Rectal smooth muscle tissue (tissue), 1 donor: Measurements from ENCODE around the gene UGCG.
"Not testable (repeated sequence)": the region's sequence is repeated elsewhere in the genome, so short reads cannot be mapped to it uniquely, and the experiment has no call there.

Experiments used
- H3K27ac ChIP-seq: one replicate; pipeline ENCODE4 v1.7.0; 2013; ENCODE audit warnings: low read depth, low read length, inconsistent platforms
- H3K27me3 ChIP-seq: one replicate; pipeline ENCODE4 v1.7.0; 2013; ENCODE audit warnings: low read length; ENCODE audit not compliant: control insufficient read depth, insufficient read depth
- H3K36me3 ChIP-seq: one replicate; pipeline ENCODE4 v1.7.0; 2013; ENCODE audit warnings: low read length; ENCODE audit not compliant: control insufficient read depth, insufficient read depth
- H3K4me1 ChIP-seq: one replicate; pipeline ENCODE4 v1.7.0; 2013; ENCODE audit warnings: low read length; ENCODE audit not compliant: control insufficient read depth, insufficient read depth
- H3K4me3 ChIP-seq: one replicate; pipeline ENCODE4 v1.7.0; 2013; ENCODE audit warnings: low read length
- H3K9ac ChIP-seq: one replicate; pipeline ENCODE4 v1.7.0; 2013; ENCODE audit warnings: low read length

UGCG gene

DNA sequence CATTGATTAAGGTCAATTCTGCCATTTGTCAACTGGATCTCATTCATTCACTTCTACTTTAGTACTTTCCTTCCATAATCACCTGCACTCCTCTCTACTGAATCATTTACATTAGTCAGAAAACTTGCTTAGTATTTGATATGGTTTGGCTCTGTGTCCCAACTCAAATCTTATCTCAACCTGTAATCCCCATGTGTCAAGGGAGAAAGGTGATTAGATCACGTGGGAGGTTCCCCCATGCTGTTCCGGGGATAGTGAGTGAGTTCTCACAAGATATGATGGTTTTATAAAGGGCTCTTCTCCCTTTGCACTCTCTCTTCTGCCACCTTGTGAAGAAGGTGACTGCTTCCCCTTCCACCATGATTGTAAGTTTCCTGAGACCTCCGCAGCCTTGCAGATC lies 23.7 kb upstream of the UGCG start:
- Histone ChIP-seq H3K4me3 (no peak overlapping the region), H3K36me3 (no peaks in the 10 kb centered on the region), H3K4me1 (no peaks in the 10 kb centered on the region), H3K27me3 (no peaks in the 10 kb centered on the region), H3K27ac (no peak overlapping the region), H3K9ac (no peak overlapping the region)

DNA sequence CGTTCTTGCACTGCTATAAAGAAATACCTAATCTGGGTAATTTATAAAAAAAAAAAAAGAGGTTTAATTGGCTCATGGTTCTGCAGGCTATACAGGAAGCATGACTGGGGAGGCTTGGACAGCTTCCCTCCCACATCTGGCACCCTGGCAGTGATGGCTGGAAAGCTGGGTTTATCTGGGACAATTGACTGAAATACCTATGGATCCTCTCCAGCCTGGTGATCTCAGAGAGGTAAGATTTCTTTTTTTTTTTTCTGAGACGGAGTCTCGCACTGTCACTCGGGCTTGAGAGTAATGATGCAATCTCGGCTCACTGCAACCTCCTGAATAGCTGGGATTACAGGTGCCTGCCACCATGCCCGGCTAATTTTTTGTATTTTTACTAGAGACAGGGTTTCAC lies 22.7 kb upstream of the UGCG start:
- Histone ChIP-seq H3K4me3 (no peak overlapping the region), H3K27me3 (no peaks in the 10 kb centered on the region), H3K4me1 (no peaks in the 10 kb centered on the region), H3K27ac (no peak overlapping the region), H3K9ac (no peak overlapping the region), H3K36me3 (no peaks in the 10 kb centered on the region)

DNA sequence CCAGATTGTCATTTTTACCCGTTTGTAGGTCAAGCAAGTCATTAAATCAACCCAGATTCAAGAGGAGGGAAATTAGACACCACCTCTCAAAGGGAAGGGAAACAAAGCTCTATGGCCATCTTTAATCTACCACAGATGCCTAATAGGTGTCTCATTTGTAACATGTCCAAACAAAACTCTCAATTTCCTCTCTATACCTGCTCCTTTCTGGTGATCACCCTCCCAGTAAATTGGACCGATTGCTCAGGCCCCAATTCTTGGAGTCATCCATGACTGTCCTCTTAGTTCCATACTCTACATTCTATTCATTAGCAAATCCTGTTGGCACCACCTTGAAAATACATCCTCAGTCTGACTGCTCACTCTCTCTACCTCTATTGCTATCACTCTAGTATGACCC lies 22.1 kb upstream of the UGCG start:
- Histone ChIP-seq H3K27me3 (no peaks in the 10 kb centered on the region), H3K9ac (no peak overlapping the region), H3K27ac (no peak overlapping the region), H3K4me1 (no peaks in the 10 kb centered on the region), H3K4me3 (no peak overlapping the region), H3K36me3 (no peaks in the 10 kb centered on the region)

DNA sequence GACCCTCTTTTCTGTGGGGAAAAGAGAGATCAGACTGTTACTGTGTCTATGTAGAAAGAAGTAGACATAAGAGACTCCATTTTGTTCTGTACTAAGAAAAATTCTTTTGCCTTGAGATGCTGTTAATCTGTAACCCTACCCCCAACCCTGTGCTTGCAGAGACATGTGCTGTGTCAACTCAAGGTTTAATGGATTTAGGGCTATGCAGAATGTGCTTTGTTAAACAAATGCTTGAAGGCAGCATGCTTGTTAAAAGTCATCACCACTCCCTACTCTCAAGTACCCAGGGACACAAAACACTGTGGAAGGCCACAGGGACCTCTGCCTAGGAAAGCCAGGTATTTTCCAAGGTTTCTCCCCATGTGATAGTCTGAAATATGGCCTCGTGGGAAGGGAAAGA lies 21.3 kb upstream of the UGCG start:
- H3K4me3 ChIP-seq, H3K9ac ChIP-seq, H3K4me1 ChIP-seq, H3K36me3 ChIP-seq, H3K27me3 ChIP-seq, H3K27ac ChIP-seq: not testable (repeated sequence)

DNA sequence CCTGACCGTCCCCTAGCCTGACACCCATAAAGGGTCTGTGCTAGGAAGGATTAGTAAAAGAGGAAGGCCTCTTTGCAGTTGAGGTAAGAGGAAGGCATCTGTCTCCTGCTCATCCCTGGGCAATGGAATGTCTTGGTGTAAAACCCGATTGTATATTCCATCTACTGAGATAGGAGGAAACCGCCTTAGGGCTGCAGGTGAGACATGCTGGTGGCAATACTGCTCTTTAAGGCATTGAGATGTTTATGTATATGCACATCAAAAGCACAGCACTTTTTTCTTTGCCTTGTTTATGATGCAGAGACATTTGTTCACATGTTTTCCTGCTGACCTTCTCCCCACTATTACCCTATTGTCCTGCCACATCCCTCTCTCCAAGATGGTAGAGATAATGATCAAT lies 20.9 kb upstream of the UGCG start:
- H3K9ac ChIP-seq, H3K4me3 ChIP-seq, H3K27ac ChIP-seq, H3K36me3 ChIP-seq, H3K27me3 ChIP-seq, H3K4me1 ChIP-seq: not testable (repeated sequence)

DNA sequence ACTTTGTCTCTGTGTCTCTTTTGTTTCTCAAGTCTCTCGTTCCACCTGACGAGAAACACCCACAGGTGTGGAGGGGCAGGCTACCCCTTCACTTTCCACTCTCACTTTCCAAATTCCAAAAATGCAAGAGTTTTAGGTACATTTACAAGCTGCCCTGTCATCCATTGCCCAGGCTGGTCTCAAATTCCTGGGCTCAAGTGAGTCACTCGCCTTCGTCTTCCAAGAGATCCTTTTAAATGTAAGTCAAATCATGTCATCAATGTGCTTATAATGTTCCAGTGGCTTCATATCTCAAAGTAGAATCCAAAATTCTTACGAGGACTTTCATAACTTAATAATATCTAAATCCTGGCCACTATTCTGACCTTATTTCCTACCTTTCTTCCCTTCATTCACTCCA lies 20.4 kb upstream of the UGCG start:
- H3K27ac ChIP-seq, result no peak overlapping the region
- H3K36me3 ChIP-seq, result no peaks in the 10 kb centered on the region
- H3K4me1 ChIP-seq, result no peaks in the 10 kb centered on the region
- H3K27me3 ChIP-seq, result no peaks in the 10 kb centered on the region
- no peak overlapping the region for H3K9ac ChIP-seq
- no peak overlapping the region for H3K4me3 ChIP-seq

DNA sequence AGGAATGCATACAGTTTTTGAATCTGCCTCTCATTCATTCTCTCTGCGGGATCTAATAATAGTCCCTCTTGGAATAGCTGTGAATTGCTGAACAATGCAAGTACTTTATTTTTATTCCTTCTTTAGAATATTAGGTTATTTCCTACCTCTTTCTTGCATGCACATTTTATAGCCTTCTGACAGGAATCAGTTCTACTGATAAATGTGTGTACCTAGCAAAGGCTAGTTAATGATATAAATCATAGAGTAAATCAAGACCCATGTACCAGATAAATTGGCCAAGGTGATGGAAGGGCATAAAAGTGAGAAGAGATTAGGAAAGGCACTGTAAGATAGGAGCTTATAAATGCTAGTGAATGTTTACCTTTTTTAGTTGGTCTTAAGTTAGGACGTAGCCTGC lies 19.2 kb upstream of the UGCG start:
- Histone ChIP-seq H3K4me3 (no peak overlapping the region), H3K4me1 (no peaks in the 10 kb centered on the region), H3K27me3 (no peaks in the 10 kb centered on the region), H3K36me3 (no peaks in the 10 kb centered on the region), H3K9ac (no peak overlapping the region), H3K27ac (no peak overlapping the region)

DNA sequence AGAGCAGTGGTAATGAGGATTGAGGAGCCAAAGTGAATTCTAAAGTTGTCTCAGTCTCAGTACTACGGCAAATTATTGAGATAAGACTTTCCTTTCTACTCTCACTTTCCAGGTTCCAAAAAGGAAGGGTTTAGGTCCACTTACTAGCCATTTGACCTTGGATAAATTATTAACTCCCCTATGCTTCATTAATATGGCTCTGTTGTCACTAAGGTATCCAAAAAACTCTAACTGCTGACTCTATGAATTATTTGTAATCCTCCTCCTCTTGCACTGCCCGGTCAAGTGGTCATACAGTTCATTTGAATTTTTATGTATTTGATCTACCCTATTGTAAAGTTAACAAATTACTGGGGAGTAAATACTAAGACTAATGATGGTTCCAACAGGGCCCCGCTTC lies 17.7 kb upstream of the UGCG start:
- H3K4me3 ChIP-seq, result no peak overlapping the region
- H3K4me1 ChIP-seq, result no peaks in the 10 kb centered on the region
- no peaks in the 10 kb centered on the region for H3K27me3 ChIP-seq
- no peaks in the 10 kb centered on the region for H3K36me3 ChIP-seq
- H3K27ac ChIP-seq, result no peak overlapping the region
- H3K9ac ChIP-seq, result no peak overlapping the region

DNA sequence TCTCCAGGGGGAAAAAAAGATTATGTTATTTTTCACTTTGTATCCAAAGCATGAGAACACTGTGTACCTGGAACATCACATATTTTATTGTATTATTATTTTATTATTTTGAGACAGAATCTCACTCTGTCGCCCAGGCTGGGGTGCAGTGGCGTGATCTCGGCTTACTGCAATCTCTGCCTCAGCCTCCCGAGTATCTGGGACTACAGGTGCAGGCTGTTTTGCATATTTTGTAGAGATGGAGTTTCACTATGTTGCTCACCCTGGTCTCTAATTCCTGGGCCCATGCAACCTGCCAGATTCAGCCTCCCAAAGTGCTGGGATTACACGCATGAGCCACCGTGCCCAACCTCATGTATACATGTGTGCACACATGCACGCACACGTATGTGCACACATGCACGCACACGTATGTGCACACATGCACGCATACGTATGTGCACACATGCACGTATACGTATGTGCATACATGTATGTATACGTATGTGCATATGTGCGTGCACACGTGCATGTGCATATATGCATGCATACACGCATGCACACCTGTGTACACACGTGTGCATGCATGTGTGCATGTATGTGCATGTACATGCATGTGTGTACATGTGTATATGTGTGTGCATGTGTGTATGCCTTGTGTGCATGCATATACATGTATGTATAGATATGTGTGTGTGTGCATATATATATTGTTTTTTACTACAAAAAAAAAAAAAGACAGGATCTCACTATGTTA lies 9.5 kb upstream of the UGCG start:
- H3K4me3 ChIP-seq, result no peak overlapping the region
- no peaks in the 10 kb centered on the region for H3K27me3 ChIP-seq
- no peaks in the 10 kb centered on the region for H3K36me3 ChIP-seq
- no peak overlapping the region for H3K27ac ChIP-seq
- no peak overlapping the region for H3K9ac ChIP-seq
- H3K4me1 ChIP-seq, result no peaks in the 10 kb centered on the region

DNA sequence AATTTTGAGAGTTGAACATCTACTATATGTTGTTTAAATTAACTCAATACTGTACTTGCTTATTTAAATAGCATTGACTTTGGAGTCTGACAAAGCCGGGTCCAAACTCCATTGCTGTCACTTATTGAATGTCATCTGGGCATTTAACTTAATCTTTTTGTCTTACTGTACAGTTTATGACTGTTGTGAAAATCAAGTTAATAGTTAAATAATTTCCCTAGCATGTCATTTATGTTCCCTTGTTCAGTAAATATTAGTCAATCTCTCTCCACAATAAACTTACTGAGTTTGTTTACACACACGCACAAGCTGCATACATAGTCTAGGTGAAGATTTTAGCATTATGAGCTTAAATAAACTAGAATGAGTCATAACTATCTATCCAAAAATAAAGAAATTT lies 6.3 kb upstream of the UGCG start:
- Histone ChIP-seq H3K9ac (no peak overlapping the region), H3K4me3 (no peak overlapping the region), H3K27me3 (no peaks in the 10 kb centered on the region), H3K4me1 (no peaks in the 10 kb centered on the region), H3K36me3 (no peaks in the 10 kb centered on the region), H3K27ac (no peak overlapping the region)

DNA sequence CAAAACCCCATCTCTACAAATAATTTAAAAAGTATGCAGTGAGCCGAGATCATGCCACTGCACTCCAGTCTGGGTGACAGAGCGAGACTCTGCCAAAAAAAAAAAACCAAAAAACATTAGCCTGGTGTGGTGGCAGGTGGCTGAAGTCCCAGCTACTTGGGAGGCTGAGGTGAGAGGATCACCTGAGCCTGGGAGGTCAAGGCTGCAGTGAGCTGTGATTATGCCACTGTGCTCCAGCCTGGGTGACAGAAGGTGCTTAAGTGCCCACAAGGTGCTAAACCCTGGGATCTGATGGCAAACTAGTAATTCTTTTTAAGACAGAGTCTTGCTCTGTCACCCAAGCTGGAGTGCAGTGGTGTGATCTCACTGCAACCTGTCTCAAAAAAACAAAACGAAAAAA lies 5.7 kb upstream of the UGCG start:
- H3K4me3 ChIP-seq, H3K27ac ChIP-seq, H3K36me3 ChIP-seq, H3K27me3 ChIP-seq, H3K9ac ChIP-seq, H3K4me1 ChIP-seq: not testable (repeated sequence)

DNA sequence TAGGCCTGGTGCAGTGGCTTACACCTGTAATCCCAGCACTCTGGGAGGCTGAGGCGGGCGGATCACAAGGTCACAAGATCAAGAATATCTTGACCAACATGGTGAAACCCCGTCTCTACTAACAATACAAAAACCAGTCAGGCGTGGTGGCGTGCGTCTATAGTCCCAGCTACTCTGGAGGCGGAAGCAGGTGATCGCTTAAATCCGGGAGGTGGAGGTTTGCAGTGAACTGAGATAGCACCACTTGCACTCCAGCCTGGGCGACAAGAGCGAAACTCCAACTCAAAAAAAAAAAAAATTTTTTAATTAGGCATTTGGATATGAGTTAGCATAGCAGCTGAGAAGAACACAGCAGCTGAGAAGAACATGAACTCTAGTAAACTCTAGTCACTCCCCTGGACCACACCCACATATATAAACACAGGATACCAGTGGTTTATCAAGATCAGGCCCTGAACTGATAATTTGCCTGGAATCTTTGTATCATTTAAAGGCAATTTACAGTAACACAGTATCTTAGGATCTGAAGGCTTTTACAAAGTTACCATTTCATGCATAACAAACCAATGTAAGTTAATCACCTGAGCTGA lies 4.6 kb upstream of the UGCG start:
- Histone ChIP-seq H3K27me3 (no peaks in the 10 kb centered on the region), H3K27ac (no peak overlapping the region), H3K36me3 (no peaks in the 10 kb centered on the region), H3K4me1 (no peaks in the 10 kb centered on the region), H3K9ac (no peak overlapping the region), H3K4me3 (no peak overlapping the region)

DNA sequence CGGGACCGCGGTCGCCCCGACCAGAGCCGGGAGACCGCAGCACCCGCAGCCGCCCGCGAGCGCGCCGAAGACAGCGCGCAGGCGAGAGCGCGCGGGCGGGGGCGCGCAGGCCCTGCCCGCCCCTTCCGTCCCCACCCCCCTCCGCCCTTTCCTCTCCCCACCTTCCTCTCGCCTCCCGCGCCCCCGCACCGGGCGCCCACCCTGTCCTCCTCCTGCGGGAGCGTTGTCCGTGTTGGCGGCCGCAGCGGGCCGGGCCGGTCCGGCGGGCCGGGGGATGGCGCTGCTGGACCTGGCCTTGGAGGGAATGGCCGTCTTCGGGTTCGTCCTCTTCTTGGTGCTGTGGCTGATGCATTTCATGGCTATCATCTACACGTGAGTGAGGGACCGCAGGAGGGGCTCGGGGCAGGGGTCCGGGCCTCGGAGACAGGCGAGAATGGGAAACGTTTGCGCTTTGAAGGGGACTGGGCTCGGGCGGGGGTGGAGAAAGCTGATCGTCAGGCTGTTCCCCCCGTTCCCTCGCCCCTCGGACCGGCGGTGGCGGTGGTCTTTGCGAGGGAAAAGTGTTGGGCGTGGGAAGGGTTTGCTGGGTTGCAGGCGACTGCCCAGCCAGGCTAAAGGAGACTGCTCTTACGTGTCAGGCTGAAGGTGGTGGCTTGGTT lies 457 bp downstream of the UGCG start:
- Histone ChIP-seq H3K27ac (peak overlapping the region; percentile 92), H3K9ac (peak overlapping the region; percentile 66), H3K36me3 (no peaks in the 10 kb centered on the region), H3K4me1 (peaks cover 8% of the 10 kb centered on the region), H3K27me3 (no peaks in the 10 kb centered on the region), H3K4me3 (peak overlapping the region; percentile 77)
